Muscle layer of duodenum (tissue), 2 donors: Measurements from ENCODE around the gene HES1.

ENCODE experiments used
- H3K27ac ChIP-seq: one replicate; pipeline ENCODE4 v1.7.0; 2013; ENCODE audit warnings: mild to moderate bottlenecking, low read length
- H3K27me3 ChIP-seq: one replicate; pipeline ENCODE4 v1.7.0; 2013; ENCODE audit warnings: low read depth, mild to moderate bottlenecking, control low read depth, low read length
- H3K36me3 ChIP-seq, 2 donors: one replicate each; pipeline ENCODE4 v1.7.0; 2013; ENCODE audit warnings: low read length in 2 of 2, control low read depth in 1 of 2, mild to moderate bottlenecking in 1 of 2; ENCODE audit not compliant: insufficient read depth in 2 of 2, control insufficient read depth in 1 of 2
- H3K4me1 ChIP-seq, 2 donors: one replicate each; pipeline ENCODE4 v1.7.0; 2013; ENCODE audit warnings: low read length in 2 of 2, mild to moderate bottlenecking in 2 of 2, control low read depth in 1 of 2, moderate library complexity in 1 of 2; ENCODE audit not compliant: insufficient read depth in 2 of 2, control insufficient read depth in 1 of 2
- H3K4me3 ChIP-seq, 2 donors: one replicate each; pipeline ENCODE4 v1.7.0; 2013; ENCODE audit warnings: low read length in 2 of 2, low read depth in 1 of 2, mild to moderate bottlenecking in 1 of 2
- H3K9me3 ChIP-seq, 2 donors: one replicate each; pipeline ENCODE4 v1.7.0; 2013; ENCODE audit warnings: low read length in 2 of 2, control low read depth in 1 of 2, mild to moderate bottlenecking in 1 of 2; ENCODE audit not compliant: control insufficient read depth in 1 of 2
- donor health status: healthy.

Gene HES1

DNA sequence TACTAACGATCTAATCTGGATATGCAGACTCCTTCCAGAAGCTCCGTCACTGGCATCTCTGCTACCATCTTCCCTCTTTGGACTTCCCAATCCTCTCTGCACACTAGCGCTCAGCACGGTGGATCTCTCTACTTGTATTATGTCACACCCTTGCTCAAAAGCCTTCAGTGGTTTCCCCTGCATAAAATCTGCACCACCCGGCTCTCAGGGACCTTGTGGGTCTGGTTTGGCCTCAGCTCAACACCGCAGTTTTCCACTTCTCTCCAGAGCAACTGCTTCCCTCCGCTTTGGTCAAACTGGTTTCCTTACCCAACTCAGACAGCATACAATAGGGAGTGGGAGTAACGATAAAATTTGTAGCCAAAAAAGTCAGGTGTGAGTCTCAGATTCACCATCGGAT, 30.7 kb upstream of the HES1 start:
- H3K4me1 ChIP-seq: no peaks in the 10 kb centered on the region

DNA sequence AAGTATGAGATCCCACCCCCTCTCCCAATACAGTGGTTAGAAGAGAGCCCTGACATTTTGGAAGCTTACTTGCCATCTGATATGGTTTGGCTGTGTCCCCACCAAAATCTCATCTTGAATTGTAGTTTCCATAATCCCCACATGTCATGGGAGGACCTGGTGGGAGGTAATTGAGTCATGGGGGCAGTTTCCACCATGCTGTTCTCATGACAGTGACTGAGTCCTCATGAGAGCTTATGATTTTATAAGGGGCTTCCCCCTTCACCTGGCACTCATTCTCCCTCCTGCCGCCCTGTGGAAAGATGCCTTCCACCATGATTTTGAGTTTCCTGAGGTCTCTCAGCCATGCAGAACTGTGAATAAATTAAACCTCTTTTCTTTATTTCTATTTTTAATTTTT, 28.8 kb upstream of the HES1 start:
- Histone ChIP-seq H3K9me3 (no peaks in the 10 kb centered on the region), H3K27ac (no peak overlapping the region), H3K4me3 (no peak overlapping the region), H3K4me1 (no peaks in the 10 kb centered on the region), H3K36me3 (no peaks in the 10 kb centered on the region), H3K27me3 (no peaks in the 10 kb centered on the region)

More for the DNA sequence above, 30.7 kb upstream of the HES1 start:
- Histone ChIP-seq H3K4me3 (no peak overlapping the region), H3K27ac (no peak overlapping the region), H3K9me3 (no peaks in the 10 kb centered on the region), H3K36me3 (no peaks in the 10 kb centered on the region), H3K27me3 (no peaks in the 10 kb centered on the region)

- H3K36me3 ChIP-seq: no peaks in the 10 kb centered on the region
- H3K9me3 ChIP-seq: no peaks in the 10 kb centered on the region
- no peak overlapping the region for H3K4me3 ChIP-seq
- H3K4me1 ChIP-seq: no peaks in the 10 kb centered on the region
- no peaks in the 10 kb centered on the region for H3K27me3 ChIP-seq
- no peak overlapping the region for H3K27ac ChIP-seq
Measured at GRCh38 chr3:194109192-194109863, 26.6 kb upstream of the HES1 start.

GRCh38 chr3:194110483-194110882, 25.5 kb upstream of the HES1 start:
- no peaks in the 10 kb centered on the region for H3K4me1 ChIP-seq
- H3K36me3 ChIP-seq: no peaks in the 10 kb centered on the region
- no peaks in the 10 kb centered on the region for H3K27me3 ChIP-seq
- no peak overlapping the region for H3K27ac ChIP-seq
- no peaks in the 10 kb centered on the region for H3K9me3 ChIP-seq
- H3K4me3 ChIP-seq: no peak overlapping the region

DNA sequence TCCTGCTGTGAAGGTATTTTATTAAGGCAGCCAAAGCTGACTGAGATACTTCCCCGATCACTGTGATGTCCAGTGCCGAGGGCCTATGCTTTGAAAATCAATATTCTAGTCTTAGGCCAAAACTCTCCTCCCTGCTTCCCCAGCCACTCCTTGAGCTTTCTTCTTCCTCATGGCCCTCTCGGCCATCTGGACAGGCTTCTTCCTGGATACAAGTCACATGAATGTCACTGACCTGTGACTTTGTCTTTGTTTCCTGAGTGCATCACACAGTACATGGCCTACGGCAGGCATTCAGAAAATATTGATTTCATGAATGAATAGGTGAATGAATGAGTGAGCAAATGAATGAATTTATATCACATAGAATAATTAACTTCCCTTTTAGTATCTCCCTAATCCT, 24.6 kb upstream of the HES1 start:
- Histone ChIP-seq H3K4me1 (no peaks in the 10 kb centered on the region), H3K4me3 (no peak overlapping the region), H3K27me3 (no peaks in the 10 kb centered on the region), H3K27ac (no peak overlapping the region), H3K9me3 (no peaks in the 10 kb centered on the region), H3K36me3 (no peaks in the 10 kb centered on the region)

- Histone ChIP-seq H3K36me3 (no peaks in the 10 kb centered on the region), H3K27ac (peak overlapping the region; percentile 12), H3K9me3 (no peaks in the 10 kb centered on the region), H3K4me1 (peaks cover 0 to 1% of the 10 kb centered on the region in 2 donors), H3K27me3 (no peaks in the 10 kb centered on the region), H3K4me3 (no peak overlapping the region)
Measured at GRCh38 chr3:194112120-194113106, 23.5 kb upstream of the HES1 start.

DNA sequence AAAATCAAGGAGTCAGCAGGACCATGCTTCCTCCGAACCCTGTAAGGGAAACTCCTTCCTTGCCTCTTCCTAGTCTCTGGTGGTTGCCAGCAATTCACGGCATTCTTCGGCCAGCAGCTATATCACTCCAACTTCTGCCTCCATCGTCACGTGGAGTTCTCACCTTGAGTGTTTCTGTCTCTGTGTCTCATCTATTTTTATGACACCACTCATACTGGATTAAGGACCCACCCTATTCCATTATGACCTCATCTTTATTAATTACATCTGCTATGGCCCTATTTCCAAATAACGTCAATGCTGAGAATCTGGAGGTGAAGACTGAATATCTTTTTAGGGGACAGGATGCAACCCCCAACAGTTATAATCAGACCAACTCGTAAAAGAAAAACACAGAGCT, 21.8 kb upstream of the HES1 start:
- Histone ChIP-seq H3K36me3 (no peaks in the 10 kb centered on the region), H3K27me3 (no peaks in the 10 kb centered on the region), H3K9me3 (no peaks in the 10 kb centered on the region), H3K4me3 (no peak overlapping the region), H3K4me1 (peaks cover 0 to 5% of the 10 kb centered on the region in 2 donors), H3K27ac (no peak overlapping the region)

- H3K27me3 ChIP-seq: no peaks in the 10 kb centered on the region
- H3K36me3 ChIP-seq: no peaks in the 10 kb centered on the region
- H3K27ac ChIP-seq: no peak overlapping the region
- no peak overlapping the region for H3K4me3 ChIP-seq
- H3K4me1 ChIP-seq: peaks cover 0 to 5% of the 10 kb centered on the region in 2 donors
- no peaks in the 10 kb centered on the region for H3K9me3 ChIP-seq
Measured at GRCh38 chr3:194117104-194117845, 18.7 kb upstream of the HES1 start.

DNA sequence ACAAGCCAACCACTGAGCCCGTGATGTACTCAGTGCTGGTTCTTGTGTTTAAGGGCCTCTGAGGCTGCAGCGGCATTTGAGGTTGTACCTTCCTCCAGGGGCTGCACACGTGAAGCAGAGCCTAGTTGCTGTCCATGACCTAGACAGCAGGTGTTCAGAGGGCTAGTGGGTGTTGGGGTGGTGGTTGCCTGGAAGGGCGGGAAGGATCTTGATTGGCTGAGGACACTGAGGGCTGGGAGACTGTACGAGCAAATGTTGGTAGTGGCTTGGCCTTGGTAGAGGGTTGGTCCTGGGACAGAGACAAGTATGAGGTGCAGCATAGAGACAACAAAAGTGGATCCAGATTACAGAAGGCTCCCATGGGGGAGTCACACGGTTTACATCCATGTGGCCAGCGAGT, 17.0 kb upstream of the HES1 start:
- Histone ChIP-seq H3K36me3 (no peaks in the 10 kb centered on the region), H3K4me3 (no peak overlapping the region), H3K4me1 (peaks cover 0 to 5% of the 10 kb centered on the region in 2 donors), H3K9me3 (no peaks in the 10 kb centered on the region), H3K27ac (no peak overlapping the region), H3K27me3 (no peaks in the 10 kb centered on the region)

- H3K9me3 ChIP-seq: no peaks in the 10 kb centered on the region
- no peak overlapping the region for H3K4me3 ChIP-seq
- no peaks in the 10 kb centered on the region for H3K36me3 ChIP-seq
- H3K27ac ChIP-seq: no peak overlapping the region
- peaks cover 0 to 5% of the 10 kb centered on the region in 2 donors for H3K4me1 ChIP-seq
- no peaks in the 10 kb centered on the region for H3K27me3 ChIP-seq
Measured at GRCh38 chr3:194119831-194120590, 15.9 kb upstream of the HES1 start.
